GM23338 (cell line): ENCODE data around the gene A2ML1. TPM values are rescaled to one million over a fixed set of nuclear protein-coding genes. Genes with fewer than 3 reads are reported as not detected.

ENCODE experiments used
- ATAC-seq: fragments of 200-7000 bp; cut with Tn5 transposase; 3 replicates; pipeline ENCODE4 v1.9.1; 2020
- DNase-seq: peaks from one replicate; pipeline ENCODE4 v3.0.0-alpha.2; 2015; ENCODE audit warnings: low spot score
- H2AFZ ChIP-seq: fragments of 200-600 bp; sonication (generic); 2 replicates; pipeline ENCODE4 v1.8.0; 2016; ENCODE audit warnings: antibody characterized with exemption, mild to moderate bottlenecking, moderate library complexity
- H3F3A ChIP-seq: fragments of 200-600 bp; sonication (generic); replicated peaks from 2 replicates; pipeline ENCODE4 v1.8.0; 2017; ENCODE audit warnings: antibody characterized with exemption, mixed run types, low read depth
- H3K27ac ChIP-seq: fragments of 200-600 bp; sonication (generic); 2 replicates; pipeline ENCODE4 v1.6.1; 2016; ENCODE audit warnings: low read depth
- H3K27me3 ChIP-seq: fragments of 200-600 bp; sonication (generic); 2 replicates; pipeline ENCODE4 v1.8.0; 2016; ENCODE audit warnings: mild to moderate bottlenecking, mixed run types, moderate library complexity; ENCODE audit not compliant: insufficient read depth
- H3K36me3 ChIP-seq: fragments of 200-600 bp; sonication (generic); 2 replicates; pipeline ENCODE4 v1.8.0; 2016; ENCODE audit warnings: mild to moderate bottlenecking; ENCODE audit not compliant: insufficient read depth
- H3K4me1 ChIP-seq: fragments of 200-600 bp; sonication (generic); 2 replicates; pipeline ENCODE4 v1.8.0; 2016; ENCODE audit warnings: mild to moderate bottlenecking, moderate library complexity; ENCODE audit not compliant: insufficient read depth
- H3K4me2 ChIP-seq: fragments of 200-600 bp; sonication (generic); 2 replicates; pipeline ENCODE4 v1.7.1; 2017; ENCODE audit warnings: mixed run types
- H3K4me3 ChIP-seq: fragments of 200-600 bp; sonication (generic); 2 replicates; pipeline ENCODE4 v1.6.1; 2016; ENCODE audit warnings: mixed run types
- H3K79me2 ChIP-seq: fragments of 200-600 bp; sonication (generic); replicated peaks from 2 replicates; pipeline ENCODE4 v1.8.0; 2017; ENCODE audit warnings: mild to moderate bottlenecking; ENCODE audit not compliant: insufficient read depth
- H3K9me2 ChIP-seq: fragments of 200-600 bp; sonication (generic); 2 replicates; pipeline ENCODE4 v1.8.0; 2017; ENCODE audit not compliant: insufficient read depth
- H4K20me1 ChIP-seq: fragments of 200-600 bp; sonication (generic); replicated peaks from 2 replicates; pipeline ENCODE4 v1.8.0; 2017; ENCODE audit warnings: mild to moderate bottlenecking; ENCODE audit not compliant: insufficient read depth
- H3K27ac Mint-ChIP-seq: 2 replicates; pipeline ENCODE4 v1.8.0; 2020; ENCODE audit warnings: inconsistent platforms, mild to moderate bottlenecking, moderate library complexity, mixed read lengths
- H3K27me3 Mint-ChIP-seq: 3 replicates; pipeline ENCODE4 v1.8.0; 2022; ENCODE audit warnings: low read depth, mild to moderate bottlenecking, moderate library complexity, mixed read lengths, inconsistent platforms; ENCODE audit not compliant: insufficient read depth, poor library complexity
- H3K36me3 Mint-ChIP-seq: 3 replicates; pipeline ENCODE4 v1.8.0; 2021; ENCODE audit warnings: low read depth, mild to moderate bottlenecking, inconsistent platforms, moderate library complexity, mixed read lengths
- H3K4me1 Mint-ChIP-seq: 3 replicates; pipeline ENCODE4 v1.8.0; 2020; ENCODE audit warnings: mild to moderate bottlenecking, inconsistent platforms, mixed read lengths
- H3K4me3 Mint-ChIP-seq: 3 replicates; pipeline ENCODE4 v1.8.0; 2021; ENCODE audit warnings: moderate library complexity, mild to moderate bottlenecking, inconsistent platforms, mixed read lengths
- H3K9me3 Mint-ChIP-seq: 3 replicates; pipeline ENCODE4 v1.8.0; 2020; ENCODE audit warnings: moderate library complexity, mild to moderate bottlenecking, inconsistent platforms, mixed read lengths
- CTCF ChIP-seq, 2 experiments: fragments of 200-600 bp in 1 of 2; sonication (generic) in 1 of 2; conservative IDR thresholded peaks; 2 replicates each; pipeline versions ENCODE4 v1.5.1 to v1.6.1; 2016 to 2017; ENCODE audit warnings: antibody characterized with exemption in 2 of 2, low read depth in 2 of 2, mild to moderate bottlenecking in 2 of 2, moderate library complexity in 1 of 2
- ETS1 ChIP-seq: IDR thresholded peaks from 2 replicates; pipeline ENCODE4 v1.6.1; 2016; ENCODE audit warnings: antibody characterized with exemption
- EZH2phosphoT487 ChIP-seq: fragments of 200-600 bp; sonication (generic); IDR thresholded peaks from one replicate; pipeline ENCODE4 v1.8.1; 2018; ENCODE audit warnings: antibody characterized with exemption; ENCODE audit not compliant: unreplicated experiment
- JUNB ChIP-seq: IDR thresholded peaks from one replicate; pipeline ENCODE4 v1.6.1; 2016; ENCODE audit warnings: antibody characterized with exemption; ENCODE audit not compliant: unreplicated experiment
- NANOG ChIP-seq: IDR thresholded peaks from 2 replicates; pipeline ENCODE4 v1.6.1; 2016; ENCODE audit warnings: antibody characterized with exemption, borderline replicate concordance
- POLR2AphosphoS5 ChIP-seq: IDR thresholded peaks from 2 replicates; pipeline ENCODE4 v1.6.1; 2016; ENCODE audit warnings: antibody characterized with exemption, low read depth
- REST ChIP-seq: IDR thresholded peaks from one replicate; pipeline ENCODE4 v1.6.1; 2018; ENCODE audit warnings: antibody characterized with exemption; ENCODE audit not compliant: unreplicated experiment
- ZNF114 ChIP-seq: fragments of 250-450 bp; sonication (Bioruptor Pico); IDR thresholded peaks from 2 replicates; pipeline ENCODE4 v1.5.0; 2020; ENCODE audit warnings: mild to moderate bottlenecking, moderate library complexity
- ZNF331 ChIP-seq: fragments of 250-450 bp; sonication (Bioruptor Pico); IDR thresholded peaks from 2 replicates; pipeline ENCODE4 v1.5.0; 2020; ENCODE audit warnings: low read depth, mild to moderate bottlenecking, moderate library complexity
- ZNF462 ChIP-seq: fragments of 250-450 bp; sonication (Bioruptor Pico); IDR thresholded peaks from 2 replicates; pipeline ENCODE4 v1.5.0; 2020; ENCODE audit warnings: mild to moderate bottlenecking, moderate library complexity
- polyA plus RNA-seq: library from polyadenylated mRNA; unstranded; fragments of >200 nt; fragmentation: Nextera tagmentation; extraction: Ambion mirVana; gene quantifications from 2 replicates; pipeline ENCODE4 v1.2.1, GENCODE V29; 2016
- total RNA-seq: library from RNA; depleted of rRNA; stranded (reverse); fragments of >200 nt; shearing (Covaris generic); gene quantifications from 2 replicates; pipeline ENCODE4 v1.2.3, GENCODE V29; 2014

The A2ML1 gene
- total and polyA plus RNA-seq, 2 experiments from 2014 or later: 3.8 to 6.0 TPM

- TF ChIP-seq JUNB: no peak
- no peak for TF ChIP-seq ETS1
- TF ChIP-seq EZH2phosphoT487: no peak
- TF ChIP-seq ZNF114 (CRISPR knock-in tag): no peak
- no peak for TF ChIP-seq ZNF462
Observed at GRCh38 chr12:8816448-8817050, 5.9 kb upstream of the A2ML1 start (continued).

GRCh38 chr12:8817856-8818255, 4.6 kb upstream of the A2ML1 start:
- Mint-ChIP-seq H3K4me3 (no peak overlapping the region), H3K27ac (peak overlapping the region; percentile 24; the same call in 1 of the 2 replicates), H3K27me3 (peaks cover 23% of the 10 kb centered on the region), H3K4me1 (peaks cover 54% of the 10 kb centered on the region), H3K9me3 (no peaks in the 10 kb centered on the region; the same call in 1 of the 3 replicates), H3K36me3 (0 out of 3 replicates have a peak, but pooled peaks cover 4% of the 10 kb centered on the region)
- Histone ChIP-seq H3K27ac (peak overlapping the region; percentile 87; the same call in 1 of the 2 replicates), H3K4me3 (no peak overlapping the region), H3K27me3 (no peaks in the 10 kb centered on the region), H3F3A (peaks cover 15% of the 10 kb centered on the region), H3K4me1 (peaks cover 52% of the 10 kb centered on the region), H2AFZ (no peak overlapping the region), H3K9me2 (no peaks in the 10 kb centered on the region), H3K36me3 (no peaks in the 10 kb centered on the region), H4K20me1 (no peaks in the 10 kb centered on the region), H3K4me2 (no peak overlapping the region), H3K79me2 (no peaks in the 10 kb centered on the region; the same call in 1 of the 2 replicates)
- DNase-seq: no peak
- ATAC-seq: no peak
- TF ChIP-seq REST (no peak), CTCF (conservative IDR thresholded peaks at IDR 0.05; ENCODE audit: low read depth in 2 of 2) (no peak), ZNF331 (CRISPR knock-in tag) (no peak), NANOG (no peak), POLR2AphosphoS5 (no peak), ETS1 (no peak)
